Tibial nerve (tissue), 4 donors: ENCODE measurements around the gene ICOS.

ENCODE experiments used
- EP300 ChIP-seq, 2 donors: sonication (generic); formaldehyde crosslinking; IDR thresholded peaks; one replicate each; pipeline ENCODE4 v1.6.1; 2017; ENCODE audit warnings: antibody characterized with exemption in 2 of 2, mild to moderate bottlenecking in 1 of 2
- POLR2A ChIP-seq, 2 donors: fragments of 450-650 bp; IDR thresholded peaks; one replicate each; pipeline ENCODE4 v1.6.1; 2017; ENCODE audit warnings: antibody characterized with exemption in 2 of 2, mild to moderate bottlenecking in 2 of 2, moderate library complexity in 2 of 2
- TF ChIP-seq, protein P1 (sequence below), 5 experiments: fragments of 200-600 bp in 3 of 5; fragments of 450-650 bp in 2 of 5; sonication (generic) in 3 of 5; IDR thresholded peaks; one replicate each; pipeline ENCODE4 v1.5.1; 2016 to 2019; ENCODE audit warnings: antibody characterized with exemption in 5 of 5, mild to moderate bottlenecking in 3 of 5, moderate library complexity in 2 of 5

DNA sequence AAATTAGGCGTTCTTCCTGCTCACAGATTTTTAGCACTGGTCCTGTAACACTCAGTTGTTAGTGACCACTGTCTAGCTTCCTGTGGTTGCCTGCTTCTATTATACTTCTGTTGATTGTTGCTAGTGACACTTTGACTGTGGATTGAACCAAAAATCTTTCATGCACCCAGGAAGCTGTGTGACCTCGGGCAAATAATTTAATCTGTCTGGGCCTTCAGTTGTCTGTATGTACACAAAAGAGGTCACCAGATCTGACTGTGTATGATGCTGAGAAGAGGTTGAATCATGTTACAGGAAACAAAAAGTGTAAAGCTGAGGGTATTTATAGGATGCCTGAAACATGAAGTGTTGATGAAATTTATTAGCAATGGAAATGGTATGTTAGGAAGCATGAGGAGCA, 12.7 kb downstream of the ICOS start:
- TF ChIP-seq POLR2A (IDR thresholded peaks at IDR 0.05) (no peak), EP300 (IDR thresholded peaks at IDR 0.05) (no peak)
- TF ChIP-seq, protein P1, sequence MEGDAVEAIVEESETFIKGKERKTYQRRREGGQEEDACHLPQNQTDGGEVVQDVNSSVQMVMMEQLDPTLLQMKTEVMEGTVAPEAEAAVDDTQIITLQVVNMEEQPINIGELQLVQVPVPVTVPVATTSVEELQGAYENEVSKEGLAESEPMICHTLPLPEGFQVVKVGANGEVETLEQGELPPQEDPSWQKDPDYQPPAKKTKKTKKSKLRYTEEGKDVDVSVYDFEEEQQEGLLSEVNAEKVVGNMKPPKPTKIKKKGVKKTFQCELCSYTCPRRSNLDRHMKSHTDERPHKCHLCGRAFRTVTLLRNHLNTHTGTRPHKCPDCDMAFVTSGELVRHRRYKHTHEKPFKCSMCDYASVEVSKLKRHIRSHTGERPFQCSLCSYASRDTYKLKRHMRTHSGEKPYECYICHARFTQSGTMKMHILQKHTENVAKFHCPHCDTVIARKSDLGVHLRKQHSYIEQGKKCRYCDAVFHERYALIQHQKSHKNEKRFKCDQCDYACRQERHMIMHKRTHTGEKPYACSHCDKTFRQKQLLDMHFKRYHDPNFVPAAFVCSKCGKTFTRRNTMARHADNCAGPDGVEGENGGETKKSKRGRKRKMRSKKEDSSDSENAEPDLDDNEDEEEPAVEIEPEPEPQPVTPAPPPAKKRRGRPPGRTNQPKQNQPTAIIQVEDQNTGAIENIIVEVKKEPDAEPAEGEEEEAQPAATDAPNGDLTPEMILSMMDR (IDR thresholded peaks at IDR 0.05): no peak
